ENCODE results near the gene SNAP29. TPM values are rescaled to one million over a fixed set of nuclear protein-coding genes. Genes with fewer than 3 reads are reported as not detected.
A peak's percentile ranks its signal among the peaks of the same experiment; 100 is the strongest.

The SNAP29 gene
- total RNA-seq (10 to 100 TPM; 20.6 to 43.6 (median 26.8) TPM), polyA plus RNA-seq (10 to 100 TPM in 1 of 2 donors, 1 to 10 TPM in 1; 9.9 to 22.2 TPM)
- long read RNA-seq, donor 1, full-length matches to known transcripts, result 33 of 57 reads
- long read RNA-seq, donor 1, partial matches to known transcripts, result 22 of 57 reads
- long read RNA-seq, donor 1, other reads (novel, unspliced or antisense), result 2 of 57 reads
- long read RNA-seq, donor 2, full-length matches to known transcripts, result 43 of 69 reads
- long read RNA-seq, donor 2, partial matches to known transcripts, result 19 of 69 reads
- long read RNA-seq, donor 2, other reads (novel, unspliced or antisense), result 7 of 69 reads
- long read RNA-seq, donor 3, full-length matches to known transcripts, result 98 of 154 reads
- long read RNA-seq, donor 3, partial matches to known transcripts, result 52 of 154 reads
- long read RNA-seq, donor 3, other reads (novel, unspliced or antisense), result 4 of 154 reads

DNA sequence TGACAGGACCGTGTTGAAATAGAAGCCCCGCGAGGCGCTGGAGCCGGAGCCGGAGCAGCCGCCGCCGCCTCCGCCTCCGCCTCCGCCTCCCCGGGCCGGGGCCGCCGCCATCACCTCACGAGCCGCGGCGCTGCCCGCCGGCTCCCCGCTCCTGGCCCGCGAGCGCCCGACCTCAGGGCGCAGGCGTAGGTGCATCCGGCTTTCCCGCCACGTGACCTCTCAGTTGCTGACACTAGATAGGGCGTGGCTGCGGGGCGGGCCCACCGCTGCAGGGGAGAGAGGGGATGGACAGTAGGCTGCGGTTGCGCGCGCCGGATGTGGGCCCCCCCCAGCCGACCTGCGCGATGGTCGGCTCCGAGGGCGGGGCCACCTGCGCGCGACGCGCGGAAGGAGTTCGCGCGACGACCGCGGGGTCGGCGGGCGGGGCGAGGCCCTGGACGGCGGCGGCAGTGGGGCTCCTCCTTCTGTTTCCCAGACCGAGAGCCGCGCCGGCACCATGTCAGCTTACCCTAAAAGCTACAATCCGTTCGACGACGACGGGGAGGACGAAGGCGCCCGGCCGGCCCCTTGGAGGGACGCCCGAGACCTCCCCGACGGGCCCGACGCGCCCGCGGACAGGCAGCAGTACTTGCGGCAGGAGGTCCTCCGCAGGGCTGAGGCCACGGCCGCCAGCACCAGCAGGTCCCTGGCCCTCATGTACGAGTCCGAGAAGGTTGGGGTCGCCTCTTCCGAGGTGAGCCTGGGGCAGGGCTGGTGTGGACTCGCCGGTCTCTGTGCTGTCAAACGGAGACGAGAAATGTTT is at the start of gene SNAP29, which contains the start of gene PI4KA:
Gene SNAP29 (plus strand): TSS at position 393 of the 802 bp plus-strand sequence. CDS start 104 bp downstream, at position 497.
Gene PI4KA (minus strand): TSS at position 197 of the 802 bp plus-strand sequence. CDS start 86 bp downstream, at position 111.
- TF ChIP-seq, protein P1, sequence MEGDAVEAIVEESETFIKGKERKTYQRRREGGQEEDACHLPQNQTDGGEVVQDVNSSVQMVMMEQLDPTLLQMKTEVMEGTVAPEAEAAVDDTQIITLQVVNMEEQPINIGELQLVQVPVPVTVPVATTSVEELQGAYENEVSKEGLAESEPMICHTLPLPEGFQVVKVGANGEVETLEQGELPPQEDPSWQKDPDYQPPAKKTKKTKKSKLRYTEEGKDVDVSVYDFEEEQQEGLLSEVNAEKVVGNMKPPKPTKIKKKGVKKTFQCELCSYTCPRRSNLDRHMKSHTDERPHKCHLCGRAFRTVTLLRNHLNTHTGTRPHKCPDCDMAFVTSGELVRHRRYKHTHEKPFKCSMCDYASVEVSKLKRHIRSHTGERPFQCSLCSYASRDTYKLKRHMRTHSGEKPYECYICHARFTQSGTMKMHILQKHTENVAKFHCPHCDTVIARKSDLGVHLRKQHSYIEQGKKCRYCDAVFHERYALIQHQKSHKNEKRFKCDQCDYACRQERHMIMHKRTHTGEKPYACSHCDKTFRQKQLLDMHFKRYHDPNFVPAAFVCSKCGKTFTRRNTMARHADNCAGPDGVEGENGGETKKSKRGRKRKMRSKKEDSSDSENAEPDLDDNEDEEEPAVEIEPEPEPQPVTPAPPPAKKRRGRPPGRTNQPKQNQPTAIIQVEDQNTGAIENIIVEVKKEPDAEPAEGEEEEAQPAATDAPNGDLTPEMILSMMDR (IDR thresholded peaks at IDR 0.05), result no peak
- ATAC-seq (peak; percentile 97 to 98 (median 97)), DNase-seq (peak; percentile 99)
- Histone ChIP-seq H3K36me3 (peaks cover 0 to 26% (median 0%) of the 10 kb centered on the region in 9 donors), H3K4me3 (peak within 1 kb of the TSS; percentile 72 to 98 (median 87)), H3K27me3 (no peaks in the 10 kb centered on the region), H3K9me3 (no peaks in the 10 kb centered on the region), H3K4me1 (peaks cover 13 to 57% (median 30%) of the 10 kb centered on the region in 9 donors), H3K27ac (peak within 1 kb of the TSS; percentile 74 to 97 (median 92))
- intact Hi-C loops (cut with DNase I), result loop anchor here in 3 of 10 donors (2.0 to 10.0 kb wide), 3 partner anchors 58 to 74 kb away; partner anchors contain the start of gene CRKL (in 1 of the 3)
- WGBS, 2 donors, result 0 to 1% methylated on average over 80 to 96 of the region's 100 CpGs

DNA sequence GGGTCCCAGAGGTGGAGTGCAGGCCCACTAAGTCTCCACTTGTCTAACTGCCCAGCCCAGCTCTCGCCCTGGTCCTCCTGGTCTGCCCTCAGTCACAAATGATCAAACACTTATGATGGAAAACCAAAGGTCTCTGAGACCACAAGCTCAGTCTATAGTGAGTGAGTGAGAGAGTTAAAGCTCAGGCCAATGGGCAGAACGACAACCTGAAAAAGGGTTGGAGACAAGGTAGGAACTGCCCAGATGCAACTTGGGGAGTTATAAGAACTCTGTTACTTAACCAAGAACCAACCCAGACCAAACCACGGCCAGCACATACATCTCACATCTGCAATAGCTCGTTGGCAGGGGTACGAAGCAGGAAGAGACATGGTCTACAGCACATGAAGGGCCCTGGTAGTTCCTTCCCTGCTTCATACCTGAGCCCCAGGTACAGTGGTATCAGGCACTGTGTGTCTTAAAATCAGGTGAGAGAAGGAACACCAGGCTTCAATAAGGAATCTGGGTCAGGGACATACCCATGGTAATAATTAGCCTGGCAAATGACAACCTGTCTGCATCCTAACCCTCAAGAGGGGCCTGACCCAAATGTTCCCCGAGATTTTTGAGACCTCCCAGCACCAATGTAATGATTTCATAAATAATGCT is 49.1 kb upstream of the SNAP29 start:
- peaks cover 0 to 100% (median 57%) of the 10 kb centered on the region in 9 donors for H3K36me3 ChIP-seq
- 94 to 96% methylated on average over 6 of the region's 6 CpGs for WGBS, 2 donors
- no peak for ATAC-seq
- intact Hi-C loops (cut with DNase I), result loop anchor here in 1 of 10 donors (10.0 kb wide), 1 partner anchor 55 kb away; no protein-coding TSS in a partner anchor
- no peaks in the 10 kb centered on the region for H3K4me1 ChIP-seq
- H3K9me3 ChIP-seq, result no peaks in the 10 kb centered on the region
- no peak overlapping the region for H3K4me3 ChIP-seq
- TF ChIP-seq, protein P1 (IDR thresholded peaks at IDR 0.05), result no peak
- no peaks in the 10 kb centered on the region for H3K27me3 ChIP-seq
- H3K27ac ChIP-seq, result no peak overlapping the region
- DNase-seq, result no peak

DNA sequence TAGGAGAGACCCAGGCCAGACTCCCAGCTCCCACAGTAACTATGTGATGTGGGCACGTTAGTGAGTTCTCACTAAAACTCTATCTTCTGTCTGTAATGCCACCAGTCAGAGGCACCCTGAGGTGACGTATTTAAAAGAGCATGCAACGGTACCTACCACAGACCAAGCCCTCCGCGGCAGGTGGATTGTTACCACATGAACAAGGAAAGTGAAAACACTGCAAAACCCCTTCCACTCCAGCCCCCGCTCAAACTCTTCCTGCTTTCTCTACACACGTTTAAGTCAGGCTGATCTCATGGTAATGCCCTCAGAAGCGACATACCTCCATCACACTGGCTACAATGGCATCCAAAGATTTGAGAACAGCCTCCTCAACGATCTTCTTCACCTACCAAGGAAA is 48.2 kb upstream of the SNAP29 start:
- Histone ChIP-seq H3K4me1 (no peaks in the 10 kb centered on the region), H3K27me3 (no peaks in the 10 kb centered on the region), H3K4me3 (no peak overlapping the region), H3K27ac (no peak overlapping the region), H3K36me3 (peaks cover 0 to 100% (median 59%) of the 10 kb centered on the region in 9 donors), H3K9me3 (no peaks in the 10 kb centered on the region)
- DNase-seq (no peak), ATAC-seq (no peak)
- TF ChIP-seq, protein P1 (IDR thresholded peaks at IDR 0.05), result no peak
- WGBS, 2 donors, result 93 to 94% methylated on average over 9 of the region's 9 CpGs
- intact Hi-C loops (cut with DNase I), result loop anchor here in 1 of 10 donors (10.0 kb wide), 1 partner anchor 56 kb away; no protein-coding TSS in a partner anchor

Measured in heart right ventricle (tissue), 16 donors.